ENCODE results near the gene VAMP8.

Gene VAMP8

DNA sequence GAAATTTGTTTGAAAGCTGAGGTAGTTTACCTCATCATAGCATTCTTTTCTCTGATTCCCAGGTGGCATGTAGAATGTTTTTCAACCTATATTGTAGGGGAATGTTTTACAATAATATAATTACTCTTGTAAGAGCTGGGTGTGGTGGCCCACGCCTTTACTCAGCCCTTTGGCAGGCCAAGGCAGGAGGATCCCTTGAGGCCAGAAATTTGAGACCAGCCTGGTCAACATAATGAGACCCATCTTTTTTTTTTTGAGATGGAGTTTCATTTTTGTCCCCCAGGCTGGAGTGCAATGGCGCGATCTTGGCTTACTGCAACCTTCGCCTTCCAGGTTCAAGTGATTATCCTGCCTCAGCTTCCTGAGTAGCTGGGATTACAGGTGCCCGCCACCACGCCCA lies 42.2 kb downstream of the VAMP8 start:
- DNase-seq (ENCODE audit: low read depth): no peak

DNA sequence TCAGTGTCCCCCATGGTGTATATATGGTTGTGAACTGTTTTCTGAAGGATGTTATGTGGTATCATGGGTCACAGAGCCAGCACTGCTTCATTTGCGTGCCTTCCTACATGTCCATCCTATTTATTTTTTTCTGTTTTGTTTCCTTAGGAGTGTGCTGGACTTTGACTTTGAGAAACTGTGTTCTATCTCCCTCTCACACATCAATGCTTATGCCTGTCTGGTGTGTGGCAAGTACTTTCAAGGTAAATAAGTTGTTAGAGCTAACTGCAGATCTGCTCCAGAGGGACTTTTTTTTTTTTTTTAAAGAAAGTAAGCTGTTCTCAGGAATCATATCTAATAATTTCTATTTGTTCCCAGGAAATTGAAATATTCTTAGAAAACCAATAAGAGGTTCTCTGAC lies 44.0 kb downstream of the VAMP8 start:
- DNase-seq (ENCODE audit: low read depth): no peak

DNA sequence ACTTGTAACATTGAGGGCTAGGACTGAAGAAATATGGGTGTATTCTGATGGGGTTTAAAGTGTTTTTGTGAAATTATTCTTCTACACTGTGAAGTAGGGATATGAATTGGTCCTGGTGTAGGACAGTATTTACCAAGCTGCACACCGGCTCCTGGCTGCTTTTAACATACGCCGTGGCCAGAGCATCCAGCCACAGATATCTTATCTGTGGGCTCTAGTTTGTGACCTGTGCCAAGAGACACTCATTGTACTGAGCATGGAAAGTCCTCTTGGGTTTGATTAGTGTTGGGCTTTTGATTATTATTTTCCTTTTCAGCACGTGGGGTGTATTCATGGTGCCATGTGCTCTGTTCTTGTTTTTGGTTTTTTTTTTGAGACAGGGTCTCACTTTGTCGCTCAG lies 46.6 kb downstream of the VAMP8 start:
- DNase-seq (ENCODE audit: low read depth): no peak

DNA sequence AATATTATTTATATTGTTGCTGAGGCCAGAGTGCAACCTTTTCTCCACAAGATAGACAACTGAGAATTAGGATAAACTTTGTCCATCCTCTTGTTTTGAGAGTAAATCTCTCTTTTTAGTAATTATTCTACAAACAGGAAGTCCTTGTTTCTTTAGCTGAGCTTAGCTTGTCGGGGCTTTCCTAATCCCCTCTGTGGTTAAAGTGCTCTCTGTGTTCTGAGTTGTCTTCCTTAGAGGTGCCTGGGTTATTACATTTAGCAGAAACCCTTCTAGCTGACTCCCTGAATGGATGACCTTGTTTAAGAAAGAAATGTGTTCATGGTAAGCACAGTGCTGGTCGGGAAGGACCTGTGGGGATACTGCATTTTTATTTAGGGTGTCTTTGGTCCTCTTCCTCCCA lies 51.3 kb downstream of the VAMP8 start:
- no peak for DNase-seq (ENCODE audit: low read depth)

DNA sequence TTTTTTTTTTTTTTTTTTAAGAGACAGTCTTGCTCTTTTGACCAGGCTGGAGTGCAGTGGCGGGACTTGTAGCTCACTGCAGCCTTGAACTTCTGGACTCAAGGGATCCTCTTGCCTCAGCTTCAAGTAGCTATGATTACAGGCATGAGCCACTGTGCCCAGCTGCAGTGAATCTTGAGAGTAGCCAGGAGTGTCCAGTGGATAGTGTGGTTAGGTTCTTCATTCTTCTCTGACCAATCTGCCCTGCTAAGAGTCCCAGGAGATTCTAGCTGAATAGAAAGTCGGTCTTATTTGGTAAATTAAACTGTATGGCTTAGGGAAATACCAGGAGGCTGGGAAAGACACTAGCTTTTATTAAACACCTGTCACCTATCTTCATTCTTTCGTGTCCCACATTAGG lies 53.9 kb downstream of the VAMP8 start:
- no peak for DNase-seq (ENCODE audit: low read depth)
